NB4 (cell line): ENCODE results near the gene EBF4.

Source experiments
- CTCF ChIP-seq: IDR thresholded peaks from one replicate; pipeline ENCODE4 v1.5.1; 2012; ENCODE audit warnings: low read depth, low read length
- MAX ChIP-seq: IDR thresholded peaks from 2 replicates; pipeline ENCODE4 v1.6.1; 2011; ENCODE audit warnings: low read depth, low read length
- POLR2A ChIP-seq: IDR thresholded peaks from 2 replicates; pipeline ENCODE4 v1.6.1; 2011; ENCODE audit warnings: mild to moderate bottlenecking; ENCODE audit not compliant: insufficient read length; ENCODE audit errors: extremely low read depth

GRCh38 chr20:2799271-2799670, 106.7 kb downstream of the EBF4 start:
- no peak for TF ChIP-seq CTCF
- TF ChIP-seq POLR2A: no peak
- no peak for TF ChIP-seq MAX
